Stimulated activated CD8-positive, alpha-beta memory T cell treated with anti-CD3 and anti-CD28 coated beads, Interleukin-7, amount 100 ng/mL, for 48 hours (primary cell): Measurements from ENCODE around the gene NLE1.
A peak's percentile ranks its signal among the peaks of the same experiment; 100 is the strongest.

Experiments used
- DNase-seq, 2 donors: peaks; one replicate each; pipeline ENCODE4 v3.0.0-alpha.2; 2020; ENCODE audit warnings: low read depth in 1 of 2; ENCODE audit errors: extremely low read depth in 1 of 2

The NLE1 gene

DNA sequence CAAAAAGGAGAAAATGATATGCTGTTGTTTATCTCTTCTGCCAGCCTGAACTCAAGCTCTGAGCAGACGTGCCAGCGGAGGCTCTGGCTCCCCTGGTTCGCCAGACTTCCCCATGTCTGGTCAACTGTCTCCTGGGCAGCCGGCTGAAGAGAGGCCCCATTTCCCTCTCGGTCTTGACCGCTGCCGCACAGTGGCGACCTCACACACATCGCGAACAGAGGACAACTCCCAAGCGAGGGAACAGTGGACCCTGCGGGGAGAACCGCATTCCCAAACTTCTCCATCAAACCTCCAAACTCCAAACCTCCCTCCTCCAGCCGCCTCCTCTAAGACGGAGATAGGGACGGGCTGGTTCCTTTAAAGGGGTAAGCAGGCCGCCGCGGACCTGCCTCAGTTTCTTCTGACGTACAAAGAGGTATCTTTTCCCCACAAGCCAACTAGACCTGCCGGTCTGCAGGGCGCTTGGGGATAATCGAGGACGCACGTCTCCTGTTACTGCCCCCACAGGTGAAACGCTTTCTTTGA, 53.7 kb downstream of the NLE1 start:
- no peak for DNase-seq

DNA sequence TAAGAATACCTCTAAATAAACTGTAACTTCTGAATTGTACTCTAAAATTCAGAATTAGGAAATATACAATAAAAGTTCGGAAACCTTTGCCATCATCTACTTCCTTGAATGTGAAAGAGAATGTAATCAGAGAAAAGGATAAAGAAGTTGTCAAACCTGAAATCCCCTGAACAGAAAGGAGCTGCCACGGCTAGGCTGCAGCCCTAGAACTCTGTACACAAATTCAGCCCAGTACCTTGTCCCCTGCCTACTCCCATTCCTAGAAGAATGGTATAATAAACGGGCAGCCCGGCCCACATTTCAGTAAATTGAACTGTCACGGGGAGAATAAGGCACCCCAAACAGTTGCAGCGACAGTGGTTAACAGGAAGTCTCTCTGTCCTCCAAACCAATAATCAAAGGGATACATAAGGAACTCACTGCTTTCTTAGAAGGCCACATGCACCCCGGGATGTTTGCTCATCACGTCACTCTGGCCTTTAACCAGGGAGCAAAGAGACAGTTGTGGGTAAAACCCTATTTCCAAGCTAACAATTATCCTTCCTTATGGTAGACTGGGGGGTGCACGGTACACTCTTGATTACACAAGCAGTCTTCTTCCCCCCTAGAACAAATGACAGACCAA, 54.3 kb downstream of the NLE1 start:
- no peak for DNase-seq

- DNase-seq: no peak
Observed at GRCh38 chr17:35086931-35087573, 55.1 kb downstream of the NLE1 start.

GRCh38 chr17:35086164-35086563, 55.9 kb downstream of the NLE1 start:
- DNase-seq: no peak

- peak in 1 of 2 donors; percentile 18 for DNase-seq
Observed at GRCh38 chr17:35084987-35085386, 57.1 kb downstream of the NLE1 start.

DNA sequence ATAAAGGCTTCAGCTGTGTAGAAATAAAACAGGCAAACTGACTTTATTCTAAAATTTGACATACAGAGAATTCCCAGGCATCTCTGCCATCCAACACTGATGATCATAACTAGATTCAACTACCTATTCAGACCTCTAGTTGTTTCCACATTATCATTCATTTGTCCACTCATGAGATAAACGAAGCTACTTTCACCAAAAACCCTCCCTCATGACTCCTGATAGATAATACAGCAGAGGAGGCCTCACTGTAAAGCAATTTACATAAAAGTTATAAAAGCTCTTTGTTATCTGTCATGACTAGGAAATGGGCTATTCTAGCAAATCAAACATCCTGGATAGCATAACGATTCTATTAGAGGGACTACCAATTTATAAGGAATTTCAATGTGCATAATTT, 59.0 kb downstream of the NLE1 start:
- no peak for DNase-seq

- no peak for DNase-seq
Observed at GRCh38 chr17:35082073-35082657, 59.9 kb downstream of the NLE1 start.

- DNase-seq: no peak
Observed at GRCh38 chr17:35081638-35082037, 60.5 kb downstream of the NLE1 start.

DNA sequence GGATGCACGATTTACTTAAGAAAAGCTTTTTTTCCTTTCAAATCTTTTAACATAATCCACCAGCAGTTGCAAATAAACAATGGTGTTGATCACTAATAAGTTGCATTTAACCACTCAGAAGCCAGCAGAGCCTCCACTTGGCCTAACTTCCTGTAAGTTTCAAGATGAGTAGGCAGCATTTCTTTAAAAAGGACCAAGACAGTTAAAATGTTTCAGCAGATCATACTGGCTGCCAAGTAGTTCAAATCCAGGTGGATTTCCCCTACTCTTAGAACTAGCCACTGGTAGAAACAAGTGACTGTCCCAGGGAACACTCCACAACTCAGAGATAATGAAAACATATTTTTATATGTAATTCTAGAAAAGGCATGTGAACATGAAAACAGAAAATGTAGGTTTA, 61.6 kb downstream of the NLE1 start:
- DNase-seq: no peak

DNA sequence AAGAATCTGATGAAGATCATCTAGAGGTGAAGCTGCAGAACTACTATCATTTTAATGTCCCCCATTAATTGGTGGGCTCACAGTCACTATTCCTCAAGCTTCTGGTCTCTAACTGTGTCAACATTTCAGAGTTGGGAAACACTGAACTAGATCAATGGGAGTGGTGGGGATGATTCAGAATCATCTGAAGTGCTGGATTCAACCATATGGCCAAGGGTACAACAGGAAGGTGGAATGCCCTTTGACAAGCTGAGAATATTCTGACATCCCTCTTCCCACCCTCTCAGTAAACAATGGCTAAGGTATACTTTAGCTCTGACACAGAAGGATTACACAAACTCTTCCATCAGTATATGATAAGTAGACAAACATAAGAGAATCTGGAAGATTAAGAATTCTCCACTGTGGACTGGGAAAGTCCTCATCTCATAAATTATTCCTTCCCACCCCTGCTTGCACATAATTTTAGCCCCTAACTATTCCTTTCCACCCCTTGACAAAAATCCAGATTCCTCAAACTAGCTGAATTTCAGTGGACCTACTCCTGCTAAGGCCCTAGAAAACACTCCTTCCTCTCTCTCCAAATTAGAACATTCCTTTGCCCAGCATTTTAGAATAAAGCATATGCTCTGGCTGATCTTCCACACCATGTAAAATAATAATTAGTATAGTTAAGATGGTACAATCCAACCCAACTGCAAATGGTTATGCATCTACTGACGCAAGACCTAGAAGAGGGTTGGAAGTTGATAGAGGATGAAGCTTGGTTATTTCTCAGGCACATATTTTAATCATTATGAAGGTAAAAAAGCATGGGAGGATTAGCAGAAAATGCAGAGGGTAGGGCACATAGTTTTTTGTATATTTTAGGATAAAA, 62.3 kb downstream of the NLE1 start:
- DNase-seq: no peak
